ENCODE results near the gene ATP2A2.
A peak's percentile ranks its signal among the peaks of the same experiment; 100 is the strongest.

The ATP2A2 gene

DNA sequence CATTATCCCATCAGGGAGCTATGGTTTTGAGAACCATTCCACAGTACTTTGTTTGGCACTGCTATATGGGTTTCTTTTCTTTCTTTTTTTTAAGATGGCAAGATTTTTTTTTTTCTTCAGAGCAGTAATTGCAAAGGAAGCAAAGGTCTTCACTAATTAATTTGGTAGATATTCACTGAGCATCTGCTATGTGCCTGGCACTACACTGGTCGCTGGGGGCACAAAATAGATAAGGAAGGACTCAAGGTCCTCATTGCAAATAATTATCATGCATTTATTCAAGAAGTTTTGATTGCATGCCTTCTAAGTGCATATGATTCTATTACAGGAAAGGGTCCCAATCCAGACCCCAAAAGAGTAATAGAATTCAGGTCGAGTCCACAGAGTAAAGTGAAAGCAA is 10.0 kb upstream of the ATP2A2 start:
- no peak for DNase-seq (ENCODE audit: low spot score)
- TF ChIP-seq, protein P1, sequence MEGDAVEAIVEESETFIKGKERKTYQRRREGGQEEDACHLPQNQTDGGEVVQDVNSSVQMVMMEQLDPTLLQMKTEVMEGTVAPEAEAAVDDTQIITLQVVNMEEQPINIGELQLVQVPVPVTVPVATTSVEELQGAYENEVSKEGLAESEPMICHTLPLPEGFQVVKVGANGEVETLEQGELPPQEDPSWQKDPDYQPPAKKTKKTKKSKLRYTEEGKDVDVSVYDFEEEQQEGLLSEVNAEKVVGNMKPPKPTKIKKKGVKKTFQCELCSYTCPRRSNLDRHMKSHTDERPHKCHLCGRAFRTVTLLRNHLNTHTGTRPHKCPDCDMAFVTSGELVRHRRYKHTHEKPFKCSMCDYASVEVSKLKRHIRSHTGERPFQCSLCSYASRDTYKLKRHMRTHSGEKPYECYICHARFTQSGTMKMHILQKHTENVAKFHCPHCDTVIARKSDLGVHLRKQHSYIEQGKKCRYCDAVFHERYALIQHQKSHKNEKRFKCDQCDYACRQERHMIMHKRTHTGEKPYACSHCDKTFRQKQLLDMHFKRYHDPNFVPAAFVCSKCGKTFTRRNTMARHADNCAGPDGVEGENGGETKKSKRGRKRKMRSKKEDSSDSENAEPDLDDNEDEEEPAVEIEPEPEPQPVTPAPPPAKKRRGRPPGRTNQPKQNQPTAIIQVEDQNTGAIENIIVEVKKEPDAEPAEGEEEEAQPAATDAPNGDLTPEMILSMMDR (IDR thresholded peaks at IDR 0.05; ENCODE audit: extremely low read depth, missing control alignments) = no peak

DNA sequence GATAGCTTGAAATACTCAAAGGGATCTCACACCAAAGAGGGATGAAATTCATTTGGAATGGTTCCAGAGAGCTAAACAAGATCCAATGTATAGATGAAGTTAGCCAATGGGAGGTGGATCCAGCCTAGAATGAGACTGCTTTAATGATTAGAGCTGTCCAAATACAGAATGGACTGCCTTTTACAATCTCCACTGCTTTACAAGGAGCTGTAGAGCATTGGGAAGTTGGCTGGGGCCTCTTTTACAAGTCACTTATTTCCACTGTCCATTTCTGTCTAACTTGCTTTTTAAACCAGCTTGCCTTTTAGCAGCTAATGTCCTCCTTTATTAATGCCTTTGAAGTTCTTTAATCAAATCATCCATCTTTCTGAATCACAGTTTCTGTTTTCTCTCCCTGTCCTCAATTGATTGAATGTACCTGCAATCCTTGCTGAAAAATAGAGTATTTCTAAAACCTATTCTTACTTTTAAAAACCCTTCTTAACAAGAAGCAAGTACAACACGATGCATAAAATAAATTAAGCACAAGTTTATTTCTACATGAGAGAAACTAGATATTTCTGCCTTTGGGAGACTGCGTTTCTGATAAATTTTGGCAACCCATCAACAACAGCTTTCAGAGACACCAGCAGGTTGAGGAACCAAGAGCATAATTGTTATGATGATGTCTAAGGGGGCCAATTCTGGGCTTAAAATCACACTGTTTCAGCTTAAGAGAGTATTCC is 3.4 kb upstream of the ATP2A2 start:
- TF ChIP-seq, protein P1 (IDR thresholded peaks at IDR 0.05; ENCODE audit: extremely low read depth, missing control alignments) = no peak
- DNase-seq (ENCODE audit: low spot score) = no peak

DNA sequence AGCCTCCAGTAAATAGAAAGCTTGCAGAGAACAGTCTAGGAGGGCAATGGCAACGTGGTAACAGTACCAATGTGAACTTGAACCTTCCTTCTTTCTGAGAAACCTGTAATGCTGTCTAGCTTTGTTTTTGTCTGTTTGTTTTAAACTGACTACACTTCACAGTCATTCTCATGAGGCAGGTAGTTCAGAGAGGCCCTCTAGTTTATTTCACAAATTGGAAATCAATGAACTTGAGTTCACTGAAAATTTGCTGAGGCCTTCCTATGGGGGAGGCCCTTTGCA is 2.9 kb upstream of the ATP2A2 start:
- TF ChIP-seq, protein P1 (IDR thresholded peaks at IDR 0.05; ENCODE audit: extremely low read depth, missing control alignments) = no peak
- DNase-seq (ENCODE audit: low spot score) = no peak

DNA sequence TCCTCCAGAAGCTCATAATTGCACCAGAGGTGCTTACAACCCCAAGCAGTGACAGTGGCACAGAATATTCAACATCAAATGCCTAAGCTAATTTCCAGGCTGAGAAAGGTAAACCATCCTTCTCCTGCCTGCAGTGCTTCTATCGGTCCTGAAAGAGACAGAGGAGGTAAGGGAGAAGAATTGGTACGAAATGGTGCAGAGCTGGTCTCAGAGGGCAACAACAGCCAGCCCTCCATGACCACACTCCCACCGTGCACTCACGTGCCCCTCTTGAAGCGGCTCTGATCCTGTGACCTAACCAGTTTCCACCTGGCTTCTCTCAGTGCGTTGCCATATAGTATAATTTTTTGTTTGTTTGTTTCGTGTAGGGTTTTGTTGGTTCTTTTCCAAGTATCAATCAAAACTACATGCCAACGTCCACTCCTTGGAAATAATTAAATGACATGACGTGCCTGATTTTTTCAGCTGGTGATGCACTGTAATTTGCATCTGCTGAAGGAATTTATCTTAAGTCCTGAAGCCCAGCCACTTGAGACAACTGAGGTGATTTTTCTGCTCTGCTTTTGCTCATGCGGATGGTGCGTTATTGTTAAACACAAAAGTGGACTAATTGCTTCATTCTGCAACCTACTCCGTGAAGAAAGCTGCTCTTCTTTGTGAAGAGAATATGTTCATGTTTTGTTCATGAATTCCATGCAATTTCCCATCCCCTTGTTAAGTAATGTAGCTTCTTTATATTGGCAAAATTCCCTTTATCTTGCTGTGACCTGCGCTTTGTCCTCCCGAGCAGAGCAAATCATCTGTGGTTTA is 1.3 kb upstream of the ATP2A2 start:
- TF ChIP-seq, protein P1 (IDR thresholded peaks at IDR 0.05; ENCODE audit: extremely low read depth, missing control alignments) = no peak
- DNase-seq (ENCODE audit: low spot score) = no peak

DNA sequence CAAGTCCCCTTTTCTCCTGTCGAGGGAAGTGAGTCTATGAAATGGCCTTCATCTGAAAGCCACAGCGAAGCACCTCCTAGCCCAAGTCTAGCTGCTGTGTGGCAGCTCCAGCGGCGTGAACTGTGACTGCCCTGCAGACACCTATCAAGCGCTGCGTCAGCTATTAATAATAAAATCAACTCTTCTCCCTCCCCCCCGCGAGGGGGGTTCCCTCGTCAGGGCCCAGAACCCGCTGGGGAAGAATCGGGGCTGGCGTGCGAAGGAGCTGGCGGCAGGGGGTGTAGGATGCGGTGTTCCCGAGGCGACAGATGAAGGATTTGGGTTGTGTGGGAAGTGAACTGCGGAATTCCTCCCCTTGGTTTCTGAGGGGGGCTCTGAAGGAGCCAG is 662 bp upstream of the ATP2A2 start:
- peak; percentile 63 for DNase-seq (ENCODE audit: low spot score)
- TF ChIP-seq, protein P1 (IDR thresholded peaks at IDR 0.05; ENCODE audit: extremely low read depth, missing control alignments) = no peak

DNA sequence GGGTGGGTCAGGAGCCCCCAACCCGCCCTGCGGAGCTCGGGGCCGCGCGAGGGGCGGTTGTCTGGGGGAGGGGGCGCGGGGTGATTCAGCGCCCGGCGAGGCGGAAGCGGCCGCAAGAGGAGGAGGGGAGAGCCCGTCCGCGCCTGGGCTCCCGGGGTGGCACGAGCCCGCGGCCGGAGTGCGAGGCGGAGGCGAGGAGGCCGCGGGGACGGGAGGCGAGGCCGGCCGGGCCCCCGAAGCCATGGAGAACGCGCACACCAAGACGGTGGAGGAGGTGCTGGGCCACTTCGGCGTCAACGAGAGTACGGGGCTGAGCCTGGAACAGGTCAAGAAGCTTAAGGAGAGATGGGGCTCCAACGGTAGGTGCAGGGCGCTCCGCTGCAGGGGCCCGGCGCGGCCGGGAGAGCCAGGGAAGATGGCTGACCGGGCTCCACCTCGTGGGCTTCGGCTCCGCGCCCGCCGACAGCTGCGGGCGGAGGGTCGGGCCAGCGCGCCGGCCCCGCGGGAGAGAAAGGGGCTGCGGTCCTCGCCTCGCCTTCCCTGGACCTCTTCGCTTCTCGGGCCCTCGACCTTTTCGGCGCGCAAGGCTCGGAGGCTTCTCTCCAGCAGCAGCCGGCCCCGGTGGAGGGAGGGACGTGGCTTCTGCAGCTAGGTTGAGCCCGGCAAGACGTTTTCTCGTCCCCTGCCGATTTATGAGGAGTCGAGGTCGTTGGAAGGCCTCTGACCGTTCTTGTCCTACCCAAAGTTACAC is 677 bp downstream of the ATP2A2 start:
- TF ChIP-seq, protein P1 (IDR thresholded peaks at IDR 0.05; ENCODE audit: extremely low read depth, missing control alignments) = no peak
- peak; percentile 84 for DNase-seq (ENCODE audit: low spot score)
